HG03378 (cell line): ENCODE measurements around the gene GRK2.
"Not testable (repeated sequence)": the region's sequence is repeated elsewhere in the genome, so short reads cannot be mapped to it uniquely, and the experiment has no call there.

ENCODE experiments used
- ATAC-seq: cut with Tn5 transposase; IDR thresholded peaks from one replicate; pipeline ENCODE4 v1.9.1; 2021; ENCODE audit warnings: mild to moderate bottlenecking, moderate library complexity; ENCODE audit not compliant: unreplicated experiment

The GRK2 gene

GRCh38 chr11:67310246-67311050, 44.2 kb downstream of the GRK2 start:
- ATAC-seq = no peak

- no peak for ATAC-seq
These were observed 44.8 kb downstream of the GRK2 start for GRCh38 chr11:67311051-67311555.

DNA sequence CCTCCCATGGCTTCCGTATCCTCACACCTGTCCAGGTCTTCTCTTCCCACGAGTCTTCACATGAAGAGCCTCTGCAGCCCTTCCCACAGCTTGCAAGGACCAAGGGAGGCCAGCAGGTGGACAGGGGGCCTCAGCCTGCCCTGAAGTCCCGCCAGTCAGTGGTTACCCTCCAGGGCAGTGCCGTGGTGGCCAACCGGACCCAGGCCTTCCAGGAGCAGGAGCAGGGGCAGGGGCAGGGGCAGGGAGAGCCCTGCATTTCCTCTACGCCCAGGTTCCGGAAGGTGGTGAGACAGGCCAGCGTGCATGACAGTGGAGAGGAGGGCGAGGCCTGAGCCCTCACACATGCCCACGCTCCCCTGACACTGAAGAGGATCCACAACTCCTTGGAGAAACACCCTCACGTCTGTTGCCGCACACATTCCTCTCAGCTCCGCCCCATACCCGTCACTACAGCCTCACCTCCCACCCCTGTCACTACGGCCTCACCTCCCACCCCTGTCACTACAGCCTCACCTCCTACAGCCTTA, 45.3 kb downstream of the GRK2 start:
- no peak for ATAC-seq

- ATAC-seq = no peak
These were observed 46.1 kb downstream of the GRK2 start for GRCh38 chr11:67312187-67313021.

GRCh38 chr11:67313125-67313890, 47.0 kb downstream of the GRK2 start:
- ATAC-seq = no peak

GRCh38 chr11:67314218-67314617, 47.9 kb downstream of the GRK2 start:
- no peak for ATAC-seq

GRCh38 chr11:67315325-67315909, 49.1 kb downstream of the GRK2 start:
- no peak for ATAC-seq

GRCh38 chr11:67316882-67317204, 50.6 kb downstream of the GRK2 start:
- ATAC-seq = no peak

DNA sequence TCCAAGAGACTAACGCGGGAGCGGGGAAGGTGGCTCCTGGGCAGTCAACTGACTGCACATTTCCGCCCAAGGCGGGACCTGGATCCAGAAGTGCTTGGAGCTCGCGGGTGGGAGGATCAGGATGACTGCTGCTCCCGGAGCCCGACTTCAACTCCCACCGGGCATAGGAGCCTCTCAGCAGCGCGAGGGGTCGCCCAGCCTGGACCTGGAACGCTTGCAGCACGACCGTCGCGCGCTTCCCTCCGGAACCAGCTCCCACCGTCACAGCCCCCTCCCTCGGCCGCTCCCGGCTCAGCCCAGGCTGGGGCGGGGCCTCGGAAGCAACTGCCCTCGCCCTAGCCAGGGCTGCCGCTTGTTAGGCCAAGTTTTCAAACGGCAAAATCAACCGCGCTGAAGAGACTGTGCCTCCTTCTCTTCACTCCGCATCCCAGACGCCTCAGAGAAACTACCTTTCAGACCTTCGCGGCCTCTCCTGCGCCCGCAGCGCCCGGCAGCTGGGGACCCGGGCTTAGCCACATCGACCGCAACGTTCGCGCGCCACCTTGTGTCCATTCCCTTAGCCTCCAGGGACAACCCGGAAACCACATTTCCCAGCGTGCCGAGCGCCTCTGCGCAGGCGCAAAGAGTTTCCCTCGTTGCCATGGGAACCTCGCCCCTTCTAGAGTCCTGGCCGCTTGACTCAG, 51.1 kb downstream of the GRK2 start:
- peak; percentile 77 for ATAC-seq

DNA sequence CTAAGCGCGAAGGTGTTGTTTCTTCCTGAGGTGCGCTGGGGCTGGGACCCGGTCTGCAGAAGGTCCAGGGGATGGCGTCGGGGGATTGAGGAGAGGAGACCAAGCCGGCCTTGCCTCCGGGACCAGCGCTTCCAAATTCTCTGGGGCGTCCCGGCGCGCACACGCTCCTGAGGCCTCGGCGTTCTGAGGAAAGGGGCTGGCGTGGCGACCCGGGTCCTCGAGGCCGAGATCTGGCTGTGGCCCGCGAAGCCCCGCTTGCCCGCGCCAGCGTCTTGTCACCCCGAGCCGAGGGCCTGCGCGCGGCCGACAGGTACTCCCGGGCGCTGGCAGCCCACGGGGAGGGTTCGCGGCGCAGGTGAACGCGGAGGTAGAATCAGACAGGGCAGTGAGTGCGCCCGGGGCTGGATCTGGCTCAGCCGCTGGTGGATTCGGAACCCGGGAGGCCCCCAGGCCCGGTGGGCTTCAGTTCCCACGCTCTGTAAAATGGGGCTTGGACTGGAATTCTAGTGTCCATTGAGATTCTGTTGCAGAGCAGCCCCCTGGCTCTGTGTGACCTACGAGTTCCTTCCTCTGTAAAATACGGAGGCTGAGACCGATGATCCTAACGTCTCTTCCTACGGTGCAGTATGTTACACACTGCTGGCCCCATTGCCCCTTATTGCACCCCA, 51.7 kb downstream of the GRK2 start:
- ATAC-seq = peak; percentile 8

GRCh38 chr11:67318876-67319275, 52.6 kb downstream of the GRK2 start:
- ATAC-seq = not testable (repeated sequence)

GRCh38 chr11:67320011-67320410, 53.7 kb downstream of the GRK2 start:
- ATAC-seq = no peak

DNA sequence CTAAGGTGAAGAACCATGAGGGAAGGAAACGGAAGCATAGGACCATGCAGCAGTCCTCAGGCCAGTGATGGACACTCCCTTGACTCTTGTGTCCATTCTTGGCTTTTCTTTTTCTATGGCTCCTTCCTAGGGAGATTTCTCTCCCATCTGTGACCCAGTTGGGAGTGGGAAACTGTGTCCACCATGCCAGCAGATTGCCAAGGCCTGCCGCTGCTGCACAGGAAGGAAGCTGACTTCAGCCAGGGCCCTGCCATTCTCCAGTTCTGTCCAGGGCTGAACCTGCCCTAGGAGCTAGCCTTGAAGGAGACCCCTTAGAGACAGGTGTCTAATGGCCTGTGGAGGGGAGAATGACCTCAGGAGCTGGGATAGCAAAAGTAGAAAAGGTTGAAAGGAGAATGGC, 54.4 kb downstream of the GRK2 start:
- no peak for ATAC-seq

DNA sequence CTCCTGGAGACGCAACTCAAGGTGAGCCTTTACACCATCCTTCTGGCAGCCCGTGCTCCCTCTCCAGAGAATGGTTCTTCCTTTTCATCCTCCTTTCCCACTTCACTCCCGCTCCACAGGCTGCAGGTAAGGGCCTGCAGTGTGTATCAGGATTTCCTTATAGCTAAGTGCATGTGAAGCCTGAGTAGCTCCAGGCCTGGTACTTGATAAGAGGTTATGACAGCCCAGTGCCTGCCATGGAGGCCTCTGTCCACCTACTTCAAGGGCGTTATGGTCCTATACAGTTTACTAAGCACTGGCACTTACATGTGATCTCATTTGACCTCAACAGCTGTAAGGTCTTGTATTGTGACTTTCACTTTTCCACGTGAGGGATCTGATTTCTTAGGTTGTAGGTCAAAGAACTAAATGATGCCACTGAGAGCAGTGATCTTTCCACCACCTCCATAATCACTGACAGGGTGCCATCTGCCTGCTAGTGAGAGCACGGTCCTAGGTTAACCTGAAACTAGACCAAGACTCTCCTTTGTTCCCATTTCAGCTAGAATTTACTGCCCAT, 55.1 kb downstream of the GRK2 start:
- no peak for ATAC-seq

- ATAC-seq = no peak
These were observed 55.8 kb downstream of the GRK2 start for GRCh38 chr11:67322049-67322448.

GRCh38 chr11:67323526-67323925, 57.3 kb downstream of the GRK2 start:
- ATAC-seq = no peak

DNA sequence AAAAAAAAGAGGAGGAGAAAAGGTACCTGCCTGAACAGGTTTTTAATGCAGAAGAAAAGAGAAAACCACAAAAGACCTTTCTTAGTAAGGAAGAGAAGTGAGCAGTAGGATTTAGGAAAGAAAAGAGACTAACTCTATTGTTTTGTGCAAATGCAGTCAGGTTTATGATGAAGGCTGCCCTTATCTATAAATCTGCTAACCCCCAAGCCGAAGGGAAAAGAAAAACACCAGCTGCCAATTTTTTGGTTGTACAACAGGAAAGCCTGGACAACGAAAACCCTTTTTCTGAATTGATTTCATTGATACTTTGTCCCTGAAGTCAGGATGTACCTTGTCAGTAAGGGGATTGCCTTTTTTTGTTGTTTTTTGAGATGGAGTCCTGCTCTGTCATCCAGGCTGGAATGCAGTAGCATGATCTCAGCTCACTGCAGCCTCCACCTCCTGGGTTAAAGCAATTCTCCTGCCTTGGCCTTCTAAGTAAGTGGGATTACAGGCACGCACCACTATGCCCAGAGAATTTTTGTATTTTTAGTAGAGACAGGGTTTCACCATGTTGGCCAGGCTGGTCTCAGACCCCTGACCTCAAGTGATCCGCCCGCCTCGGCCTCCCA, 65.9 kb downstream of the GRK2 start:
- ATAC-seq = no peak
